GM21447 (cell line): ENCODE measurements around the gene C19orf81.

Experiments used
- ATAC-seq: cut with Tn5 transposase; IDR thresholded peaks from one replicate; pipeline ENCODE4 v1.9.1; 2021; ENCODE audit not compliant: unreplicated experiment

C19orf81 gene

DNA sequence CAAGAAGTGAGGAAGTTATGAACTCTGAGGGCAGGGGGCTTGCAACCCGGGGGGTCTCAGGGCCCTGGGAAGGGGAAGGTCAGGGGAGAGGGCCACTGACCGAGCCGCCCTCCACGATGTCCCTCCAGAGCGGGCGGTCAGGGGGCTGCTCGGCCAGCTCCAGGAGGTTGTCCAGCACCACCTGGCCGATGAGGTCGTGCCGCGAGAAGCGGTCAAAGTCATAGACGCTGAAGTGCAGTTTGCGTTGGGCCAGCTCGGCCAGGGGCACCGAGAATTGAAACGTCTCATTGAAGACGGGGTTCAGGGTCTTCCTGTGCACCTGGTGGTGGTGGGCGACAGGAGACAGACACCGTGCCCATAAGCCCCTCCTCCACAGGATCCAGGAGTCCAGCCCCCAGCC is 20.1 kb upstream of the C19orf81 start:
- ATAC-seq, result no peak

DNA sequence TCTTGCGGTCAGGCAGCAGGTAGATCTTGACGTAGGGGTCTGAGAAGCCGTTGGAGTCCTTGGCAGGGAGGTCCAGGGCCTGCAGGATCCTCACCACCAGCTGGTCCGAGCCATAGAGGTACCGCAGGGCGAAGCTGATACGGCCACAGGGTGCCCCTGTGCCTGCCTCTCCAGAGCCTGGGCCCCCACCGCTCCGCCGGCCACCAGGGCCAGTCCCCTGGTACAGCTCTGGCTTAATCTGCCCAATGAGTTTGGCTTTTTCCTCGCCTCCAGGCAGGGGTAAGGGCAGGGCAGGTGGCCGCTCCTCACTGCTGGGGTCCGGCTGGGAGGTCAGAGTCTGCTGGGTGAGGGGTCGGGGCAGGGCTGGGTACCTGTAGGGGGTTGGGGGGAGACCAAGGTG is 19.4 kb upstream of the C19orf81 start:
- no peak for ATAC-seq

DNA sequence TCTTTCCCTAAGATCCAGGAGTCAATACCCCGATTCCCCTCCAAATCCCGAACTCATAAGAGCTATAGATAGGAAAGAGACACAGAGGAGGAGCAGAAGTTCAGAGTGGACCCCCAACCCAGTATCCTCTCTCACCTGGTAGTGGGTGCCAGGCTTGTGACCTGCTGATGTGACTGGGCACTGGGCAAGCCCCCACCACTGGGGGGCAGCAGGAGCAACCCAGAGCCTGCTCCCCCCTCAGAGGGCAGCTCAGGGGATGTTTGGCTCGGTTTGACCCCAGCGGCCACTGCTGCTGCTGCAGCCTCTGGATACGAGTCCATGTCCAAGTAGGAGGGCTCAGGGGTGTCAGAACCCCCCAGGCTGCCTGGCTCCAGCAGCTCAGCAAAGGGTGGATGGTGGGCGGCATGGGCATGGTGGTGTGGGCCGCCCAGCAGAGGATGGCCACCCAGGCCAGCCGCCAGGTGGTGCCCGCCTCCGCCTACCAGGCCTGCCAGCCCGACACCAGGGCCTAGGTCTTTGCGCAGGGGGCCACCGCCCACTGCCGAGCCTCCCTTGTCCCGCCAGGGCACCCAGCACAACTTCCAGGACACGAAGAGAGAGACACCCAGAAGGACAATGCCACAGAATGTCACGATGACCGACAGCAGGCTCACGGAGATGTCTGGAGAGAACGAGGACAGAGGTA is 17.0 kb upstream of the C19orf81 start:
- ATAC-seq, result no peak

DNA sequence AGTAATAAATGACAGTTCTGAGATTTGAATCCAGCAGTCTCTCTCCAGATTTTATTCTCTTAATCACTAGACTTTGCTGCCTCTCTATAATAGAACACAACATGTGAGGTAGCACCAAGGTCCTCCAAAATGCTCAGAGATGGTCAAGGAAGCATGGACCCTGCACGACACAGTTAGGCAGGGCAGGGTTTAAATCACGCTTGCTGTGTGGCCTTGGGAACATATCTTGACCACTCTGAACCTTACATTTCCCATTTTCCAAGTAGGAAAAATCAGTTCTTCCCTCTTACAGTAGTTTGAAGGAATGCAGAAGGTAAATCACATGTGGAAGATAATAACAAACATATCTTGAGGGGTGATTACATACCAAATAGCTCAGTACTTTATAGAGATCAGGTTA is 15.9 kb upstream of the C19orf81 start:
- no peak for ATAC-seq

DNA sequence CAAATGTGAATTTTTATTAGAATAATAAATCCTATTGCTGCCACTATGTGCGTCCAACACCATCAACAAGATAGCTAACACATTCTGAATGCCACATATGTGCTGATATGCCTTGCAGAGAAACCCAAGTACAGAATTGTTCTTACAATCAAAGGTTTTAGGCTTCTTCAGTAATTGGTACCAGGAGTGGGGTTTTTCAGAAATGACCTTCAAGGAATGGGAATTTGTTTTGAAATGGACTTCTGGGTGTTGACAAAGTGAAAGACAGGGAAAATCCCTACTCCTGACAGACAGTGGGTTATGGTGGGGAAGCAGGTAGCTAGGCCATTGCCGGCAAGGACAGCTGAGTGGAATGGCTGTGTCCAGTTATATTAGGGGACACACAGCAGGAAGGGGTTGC is 15.3 kb upstream of the C19orf81 start:
- no peak for ATAC-seq

DNA sequence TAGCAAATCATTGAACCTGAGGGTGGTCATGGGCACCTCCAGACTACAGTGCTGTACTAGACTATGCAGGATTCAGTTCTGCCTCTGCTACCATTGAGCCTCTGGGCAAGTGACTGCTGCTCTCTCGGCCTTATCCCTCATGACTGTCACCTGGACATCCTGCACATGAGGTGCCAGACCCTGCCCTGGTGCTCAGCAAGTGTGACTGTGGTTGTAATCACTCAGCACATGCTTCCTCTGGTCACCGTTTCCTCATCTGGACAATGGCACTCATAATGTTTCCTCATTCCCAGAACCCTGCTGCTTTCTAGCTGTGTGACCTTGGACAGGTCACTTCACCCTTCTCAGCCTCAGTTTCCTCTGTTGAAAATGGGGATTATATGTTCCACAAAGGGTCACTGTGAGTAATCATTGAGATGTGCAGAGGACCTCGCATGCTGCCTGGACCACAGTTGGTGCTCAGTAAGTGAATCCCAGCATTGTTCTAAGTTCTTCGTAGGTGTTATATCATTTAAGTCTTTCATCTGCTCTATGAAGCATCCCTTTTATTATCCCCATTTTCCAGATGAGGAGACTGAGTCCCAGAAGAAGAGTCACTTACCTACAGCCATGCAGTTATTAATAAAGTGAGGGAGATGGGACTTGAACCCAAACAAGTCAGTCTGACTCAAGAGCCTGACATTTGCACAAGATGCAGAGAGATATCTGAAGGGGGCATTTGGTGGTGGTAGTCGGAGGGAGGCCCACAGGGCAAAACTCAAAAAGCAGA is 12.7 kb upstream of the C19orf81 start:
- no peak for ATAC-seq

DNA sequence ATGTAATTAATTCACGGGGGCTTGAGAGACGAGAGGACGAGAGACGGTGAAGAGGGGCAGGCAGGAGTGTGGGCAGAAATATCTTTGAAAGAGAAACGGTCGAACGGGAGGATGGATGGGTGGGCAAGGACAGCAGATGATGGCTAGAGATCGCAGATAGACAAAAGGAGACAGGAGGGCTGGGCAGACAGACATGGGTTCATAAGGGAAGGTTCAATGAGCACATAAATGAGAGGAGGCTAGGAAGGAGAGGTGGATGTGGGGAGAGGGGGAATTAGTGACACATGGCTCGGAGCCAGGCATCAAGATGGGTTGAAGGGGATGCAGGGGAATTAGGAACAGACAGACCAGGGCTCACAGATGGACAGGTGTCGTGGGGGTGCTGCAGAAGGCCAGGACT is 10.6 kb upstream of the C19orf81 start:
- ATAC-seq, result no peak

DNA sequence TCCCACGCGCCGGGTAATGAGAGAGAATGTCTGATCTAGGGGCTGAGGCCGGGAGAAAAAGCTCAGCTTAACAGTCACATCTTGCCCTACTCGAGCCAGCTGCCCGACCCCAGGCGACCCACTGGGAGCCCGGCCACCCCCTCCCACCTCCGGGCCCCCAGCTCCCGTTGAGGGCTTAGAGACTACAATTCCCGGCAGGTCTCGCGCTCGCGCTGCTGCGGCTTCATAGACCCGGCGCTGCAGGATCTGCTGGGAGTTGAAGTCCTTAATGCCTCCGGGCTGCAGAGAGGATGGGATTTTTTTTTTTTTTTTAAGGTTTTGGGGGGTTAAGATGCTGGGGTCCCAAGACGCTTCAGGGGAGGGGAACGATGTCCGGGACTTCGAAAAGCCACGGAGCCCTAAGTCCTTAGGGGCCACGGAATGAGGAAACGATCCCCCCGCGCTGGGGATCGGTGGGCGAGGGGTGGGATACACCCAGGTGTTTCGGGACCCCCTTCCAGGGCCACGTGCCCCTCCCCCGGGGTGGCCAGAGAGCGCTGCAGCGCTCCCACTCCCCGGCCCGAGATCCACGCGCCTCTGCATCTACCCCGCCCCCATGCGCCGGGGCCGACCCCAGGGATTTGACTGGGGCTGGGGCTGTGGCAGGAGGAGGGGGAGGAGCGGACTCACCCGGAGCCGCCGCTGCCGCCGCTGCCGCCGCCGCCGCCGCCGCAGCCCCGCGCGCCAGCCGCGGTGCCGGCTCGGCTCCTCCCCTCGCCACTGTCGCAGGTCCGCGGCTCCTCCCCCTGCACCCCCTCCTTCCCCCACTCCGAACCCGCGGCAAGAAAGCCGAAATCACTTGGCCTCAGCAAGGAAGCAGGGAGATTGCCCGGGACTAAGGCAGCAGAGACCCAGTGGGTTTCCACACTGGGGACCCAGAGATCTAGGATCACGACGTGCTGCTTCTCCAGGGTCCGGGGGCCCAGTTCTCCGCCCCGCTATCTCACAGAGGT is 9.8 kb upstream of the C19orf81 start, which contains the start of gene SYT3:
TSS of gene SYT3 (minus strand) at position 761 of the 992 bp plus-strand sequence. CDS start 2,470 bp downstream, outside the sequence.
- no peak for ATAC-seq

DNA sequence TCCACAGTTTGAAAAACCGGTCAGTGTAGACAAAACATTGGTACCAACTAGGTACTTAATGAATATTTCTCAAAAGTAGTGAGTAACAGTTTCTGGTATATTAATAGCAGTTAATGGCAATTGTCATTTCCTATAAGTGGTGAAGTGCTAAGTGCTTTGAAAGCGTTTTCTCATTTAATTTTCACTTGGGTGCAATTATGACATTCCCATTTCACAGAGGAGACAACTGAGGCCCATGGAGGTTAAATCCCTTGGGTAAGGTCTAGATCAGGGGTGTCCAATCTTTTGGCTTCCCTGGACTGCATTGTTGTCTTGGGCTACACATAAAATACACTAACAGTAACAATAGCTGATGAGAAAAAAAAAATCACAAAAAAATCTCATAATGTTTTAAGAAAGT is 8.9 kb upstream of the C19orf81 start:
- ATAC-seq, result no peak

DNA sequence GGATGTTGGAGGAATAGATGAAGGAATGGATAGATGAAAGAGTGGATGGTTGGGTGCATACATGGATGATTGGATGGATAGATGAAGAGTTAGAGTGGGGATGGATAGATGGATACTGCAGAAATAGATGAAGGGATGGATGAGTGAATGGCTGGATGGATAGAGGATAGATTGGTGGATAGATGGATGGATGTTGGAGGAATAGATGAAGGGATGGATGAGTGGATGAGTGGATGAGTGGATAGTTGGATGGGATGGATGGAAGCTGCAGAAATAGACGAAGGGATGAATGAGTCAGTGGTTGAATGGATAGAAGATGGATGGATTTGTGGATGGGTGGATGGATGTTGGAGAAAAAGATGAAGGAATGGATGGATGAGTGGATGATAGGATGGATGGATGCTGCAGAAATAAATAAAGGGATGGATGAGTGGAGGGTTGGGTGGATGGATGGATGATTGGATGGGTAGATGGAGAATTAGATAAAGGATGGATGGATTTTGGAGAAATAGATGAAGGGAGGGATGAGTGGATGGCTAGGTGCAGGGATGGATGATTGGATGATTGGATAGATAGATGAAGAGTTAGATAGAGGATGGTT is 4.8 kb upstream of the C19orf81 start:
- no peak for ATAC-seq

DNA sequence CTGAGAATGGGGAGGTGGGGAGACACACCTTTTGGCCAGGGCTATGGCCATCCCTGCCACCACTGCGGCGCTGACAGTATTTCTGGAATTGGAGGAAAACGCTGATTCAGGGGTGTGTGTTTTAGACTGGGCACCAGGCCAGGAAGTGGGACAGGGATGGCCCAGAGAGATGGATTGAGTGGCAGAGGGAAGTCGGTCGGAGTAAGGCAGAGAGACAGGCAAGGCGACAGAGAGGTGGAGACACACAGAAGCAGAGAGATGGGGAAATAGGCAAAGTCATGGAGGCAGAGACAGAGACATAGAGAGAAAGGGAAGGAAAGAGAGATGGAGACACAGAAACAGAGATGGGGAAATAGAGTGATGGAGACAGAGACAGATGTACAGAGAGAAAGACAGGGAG is 4.1 kb upstream of the C19orf81 start:
- no peak for ATAC-seq

DNA sequence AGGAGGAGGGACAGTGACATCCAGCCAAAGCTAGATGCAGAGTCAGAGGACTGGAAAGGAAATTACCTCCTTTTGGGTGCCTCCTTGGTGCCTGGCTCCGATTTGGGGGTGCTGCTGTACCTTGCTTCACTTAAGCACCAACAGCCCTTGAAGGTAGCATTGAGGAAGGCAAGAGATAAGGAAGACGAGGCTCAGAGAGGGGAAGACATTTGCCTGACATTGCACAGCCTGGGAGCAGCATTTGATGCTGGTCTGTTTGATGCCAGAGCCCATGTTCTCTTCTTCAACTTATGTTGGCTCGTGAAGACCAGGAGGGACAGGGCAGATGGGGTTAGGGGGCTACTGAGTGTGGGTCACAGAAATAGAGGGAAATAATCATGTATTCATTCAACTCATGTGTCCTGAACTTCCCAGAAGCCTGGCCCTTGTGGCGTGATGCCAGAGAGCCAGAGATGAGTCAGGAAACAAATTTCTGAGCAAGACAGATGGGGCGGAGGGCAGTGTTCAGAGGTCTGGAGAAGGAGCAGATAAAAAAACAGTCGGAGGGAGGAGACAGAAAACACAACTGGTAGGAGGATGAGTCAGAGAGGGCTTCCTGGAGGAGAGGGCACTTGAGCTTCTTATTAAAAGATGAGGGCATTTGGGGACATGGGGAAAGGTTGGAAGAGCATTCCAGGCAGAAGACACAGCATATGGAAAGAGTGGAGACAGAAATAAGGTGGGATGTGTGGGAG is 3.0 kb upstream of the C19orf81 start:
- ATAC-seq, result no peak

DNA sequence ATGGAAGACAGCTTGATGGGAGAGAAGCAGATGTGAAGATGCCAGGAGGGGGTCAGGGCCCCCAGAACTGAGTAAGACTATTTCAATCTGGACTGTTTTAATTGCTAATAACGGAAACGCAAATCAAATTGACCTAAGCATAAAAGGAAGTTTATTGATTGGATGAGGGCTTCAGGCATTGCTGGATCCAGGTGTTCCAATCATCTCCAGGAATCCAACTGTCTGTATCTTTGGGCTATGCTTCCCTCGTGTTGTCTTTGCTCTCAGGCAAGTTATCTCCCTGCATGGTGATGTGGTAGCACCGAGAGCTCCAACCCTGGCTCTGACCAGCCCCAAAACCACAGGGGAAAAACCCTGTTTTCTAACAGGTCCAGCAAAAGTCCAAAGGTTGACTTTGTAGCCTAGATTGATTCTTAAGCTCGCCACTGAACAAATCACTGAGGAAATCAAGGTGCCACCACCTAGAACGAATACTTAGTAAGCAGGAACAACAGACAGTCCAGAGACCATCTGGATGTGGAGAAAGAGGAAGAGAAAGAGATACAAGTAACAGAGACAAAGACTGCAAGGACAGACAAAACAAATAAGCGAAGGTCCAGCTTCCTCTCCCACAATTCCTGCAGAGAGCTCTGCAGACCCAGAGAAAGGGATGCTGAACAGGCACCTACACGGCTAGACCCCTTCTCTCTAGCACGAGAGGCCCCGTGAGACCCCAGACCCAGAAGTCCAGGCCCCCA is 1.2 kb upstream of the C19orf81 start:
- no peak for ATAC-seq

DNA sequence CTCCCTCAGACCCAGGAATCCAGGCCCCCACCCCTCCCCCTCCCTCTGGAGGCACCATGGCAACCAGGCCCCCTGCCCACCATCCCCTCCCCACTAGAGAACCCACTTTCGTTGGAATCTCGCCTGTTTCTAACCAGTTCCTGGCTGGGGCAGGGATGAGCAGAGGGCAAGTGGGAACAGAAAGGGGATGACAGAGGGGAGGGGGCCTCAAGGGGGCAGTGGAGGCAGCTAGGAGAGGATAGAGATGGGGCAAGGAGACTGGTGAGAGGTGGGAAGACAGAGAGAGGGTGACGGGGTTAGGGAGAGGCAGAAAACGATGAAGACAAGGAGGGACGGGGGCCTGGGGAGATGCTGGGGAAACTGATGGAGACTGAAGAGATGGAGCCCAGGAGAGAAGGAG is 586 bp upstream of the C19orf81 start:
- no peak for ATAC-seq

DNA sequence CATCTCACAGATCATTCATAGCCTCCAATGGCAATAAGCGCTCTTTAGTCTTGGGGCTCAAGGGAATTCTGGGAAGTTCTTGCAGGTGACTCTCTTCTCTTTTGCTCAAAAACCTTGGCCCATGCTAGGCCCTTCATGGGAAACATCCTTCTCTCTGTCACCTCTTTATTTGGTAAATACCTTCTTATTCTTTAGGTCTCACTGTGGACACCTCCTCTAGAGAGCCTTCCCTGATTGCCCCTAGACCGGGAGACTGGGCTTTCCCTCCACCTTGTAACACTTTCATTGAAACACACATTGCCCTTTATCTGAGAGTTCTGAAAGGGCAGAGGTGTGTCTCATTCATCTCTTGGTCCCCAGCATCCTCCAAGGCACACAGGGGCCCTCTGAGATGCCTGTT is 1.9 kb downstream of the C19orf81 start:
- no peak for ATAC-seq

DNA sequence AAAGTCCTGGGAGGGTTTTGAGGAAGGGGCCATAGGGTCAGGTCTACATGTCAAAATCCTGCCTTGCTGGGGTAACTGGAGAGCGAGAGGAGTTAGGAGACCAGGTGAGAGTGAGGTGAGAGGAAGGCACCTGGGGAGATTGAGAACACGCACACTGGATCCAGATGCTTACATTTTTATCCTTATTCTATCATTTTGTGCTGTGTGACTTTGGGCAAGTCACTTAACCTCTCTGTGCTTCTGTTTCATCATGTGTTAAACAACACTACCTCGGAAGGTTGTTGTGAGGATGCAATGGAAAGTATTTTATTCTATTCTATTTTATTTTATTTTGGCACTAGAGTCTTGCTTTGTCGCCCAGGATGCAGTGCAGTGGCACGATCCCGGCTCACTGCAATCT is 3.5 kb downstream of the C19orf81 start:
- ATAC-seq, result no peak

DNA sequence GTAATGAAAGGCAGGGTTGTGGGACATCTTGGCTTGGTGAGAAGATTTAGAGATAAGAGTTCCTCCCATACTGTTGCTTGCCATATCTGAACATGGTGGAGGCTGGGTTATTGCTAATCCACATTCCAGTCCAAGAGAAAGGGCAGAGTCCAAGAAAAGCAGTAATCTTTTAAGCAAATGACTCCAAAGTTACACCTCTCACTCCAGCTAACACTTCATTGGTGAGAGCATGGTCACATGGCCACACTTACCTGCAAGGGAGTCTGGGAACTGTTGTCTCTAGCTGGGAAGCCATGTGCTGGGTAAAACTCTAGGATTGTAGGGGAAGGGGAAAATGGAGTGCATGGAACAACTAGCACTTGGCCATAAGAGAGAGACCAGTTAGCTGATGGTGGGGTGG is 5.6 kb downstream of the C19orf81 start:
- no peak for ATAC-seq

DNA sequence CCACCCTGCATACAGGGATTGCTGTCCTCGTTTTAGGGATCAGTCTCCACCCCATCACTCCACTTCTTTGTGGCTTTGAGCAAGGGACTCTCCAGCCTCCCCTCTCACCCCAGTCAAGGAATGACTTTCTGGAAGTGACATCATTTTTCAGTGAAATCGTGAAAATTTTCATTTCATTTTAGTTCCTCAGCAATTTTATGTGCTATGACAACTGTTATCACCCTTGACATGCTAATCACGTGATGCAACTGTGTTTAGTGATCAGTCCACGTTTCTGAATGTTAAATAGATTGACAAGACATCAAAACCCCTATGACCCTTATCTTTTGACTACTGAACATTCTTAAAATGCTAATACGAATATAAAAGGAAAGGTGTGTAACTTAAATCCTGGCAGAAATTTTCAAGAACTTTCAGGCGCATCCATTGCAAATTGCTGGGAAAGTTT is 8.0 kb downstream of the C19orf81 start:
- ATAC-seq, result no peak

DNA sequence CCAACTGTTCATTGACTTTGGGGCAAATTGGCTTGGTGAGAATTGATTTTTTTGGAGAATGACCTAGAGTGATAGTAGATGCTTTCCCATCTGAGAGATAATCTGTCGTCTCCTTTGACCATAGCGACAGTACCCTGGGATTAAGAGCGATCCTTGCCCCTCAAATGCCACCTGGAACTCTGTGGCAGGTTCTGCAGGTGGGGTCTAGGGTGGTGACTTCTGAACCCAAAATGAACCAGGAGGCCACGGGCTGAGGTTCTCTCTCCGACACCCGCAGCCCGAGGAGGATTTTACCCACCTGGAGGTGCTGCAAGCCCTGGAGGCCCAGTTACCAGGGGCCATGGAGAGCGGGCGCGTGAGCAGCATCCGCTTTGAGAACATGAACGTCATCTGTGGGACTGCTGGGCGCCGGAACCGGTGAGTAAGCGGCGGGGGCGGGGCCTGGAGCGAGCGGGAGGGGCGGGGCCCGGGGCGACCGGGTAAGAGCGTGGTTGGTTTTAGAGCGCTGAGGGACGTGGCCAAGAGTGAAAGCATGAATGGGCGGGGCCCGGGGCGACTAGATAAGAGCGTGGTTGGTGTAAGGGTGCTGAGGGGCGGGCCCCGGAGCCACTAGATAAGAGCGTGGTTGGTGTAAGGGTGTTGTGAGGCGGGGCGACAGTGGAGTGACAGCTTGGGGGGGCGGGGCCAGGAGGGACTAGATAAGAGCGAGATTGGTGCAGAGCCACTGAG is 8.6 kb downstream of the C19orf81 start:
- ATAC-seq, result no peak
